ENCODE results near the gene LLGL2.
A peak's percentile ranks its signal among the peaks of the same experiment; 100 is the strongest.
"Not testable (repeated sequence)": the region's sequence is repeated elsewhere in the genome, so short reads cannot be mapped to it uniquely, and the experiment has no call there.

The LLGL2 gene

DNA sequence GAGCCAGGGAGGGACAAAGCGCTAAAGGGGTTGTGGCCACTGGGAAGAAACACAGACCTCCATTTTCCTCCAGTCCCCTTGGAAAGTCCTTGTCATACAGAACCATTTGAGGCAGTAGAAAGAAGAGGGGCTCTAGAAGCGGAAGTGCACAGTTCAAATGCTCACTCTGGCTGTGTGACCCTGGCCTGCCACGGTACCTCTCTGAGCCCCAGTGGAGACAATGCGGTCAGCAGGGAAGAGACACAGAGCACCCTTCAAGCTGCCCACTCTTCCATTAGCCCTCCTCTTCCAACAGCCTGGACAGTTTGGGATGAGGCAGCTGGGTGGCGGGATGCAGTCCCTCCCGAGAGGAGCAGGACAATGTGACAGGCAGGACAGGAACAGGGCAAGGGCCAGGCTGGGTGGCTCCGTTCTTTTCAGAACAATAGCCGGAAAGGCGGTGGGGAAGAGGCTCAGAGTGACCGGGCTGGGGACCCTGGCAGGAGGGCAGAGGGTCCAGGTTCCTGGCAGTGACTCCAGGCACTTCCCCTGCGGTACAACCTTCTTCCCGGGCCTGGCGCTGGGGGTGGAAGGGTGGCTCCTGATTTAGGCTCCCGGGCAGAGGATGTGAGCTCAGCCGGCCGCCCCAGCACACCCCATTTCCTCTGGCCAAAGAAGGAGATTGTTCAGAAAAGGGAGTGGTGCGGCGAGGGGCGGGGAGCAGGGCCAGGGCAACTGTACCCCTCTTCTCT is 15.8 kb upstream of the LLGL2 start:
- no peak for DNase-seq

DNA sequence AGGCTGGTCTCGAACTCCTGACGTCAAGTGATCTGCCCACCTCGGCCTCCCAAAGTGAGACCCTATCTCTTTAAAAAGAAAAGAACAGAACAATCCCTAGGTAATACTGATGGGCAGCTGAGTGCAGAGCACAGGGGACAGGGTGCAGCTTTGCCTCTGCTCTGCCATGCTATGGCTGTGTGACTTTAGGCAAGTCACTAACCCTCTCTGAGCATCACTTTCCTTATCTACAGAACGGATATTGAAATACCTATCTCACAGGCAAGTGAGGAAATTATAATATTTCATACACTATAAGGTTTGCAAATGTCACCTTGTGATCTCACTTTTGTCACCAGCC is 14.3 kb upstream of the LLGL2 start:
- no peak for DNase-seq

DNA sequence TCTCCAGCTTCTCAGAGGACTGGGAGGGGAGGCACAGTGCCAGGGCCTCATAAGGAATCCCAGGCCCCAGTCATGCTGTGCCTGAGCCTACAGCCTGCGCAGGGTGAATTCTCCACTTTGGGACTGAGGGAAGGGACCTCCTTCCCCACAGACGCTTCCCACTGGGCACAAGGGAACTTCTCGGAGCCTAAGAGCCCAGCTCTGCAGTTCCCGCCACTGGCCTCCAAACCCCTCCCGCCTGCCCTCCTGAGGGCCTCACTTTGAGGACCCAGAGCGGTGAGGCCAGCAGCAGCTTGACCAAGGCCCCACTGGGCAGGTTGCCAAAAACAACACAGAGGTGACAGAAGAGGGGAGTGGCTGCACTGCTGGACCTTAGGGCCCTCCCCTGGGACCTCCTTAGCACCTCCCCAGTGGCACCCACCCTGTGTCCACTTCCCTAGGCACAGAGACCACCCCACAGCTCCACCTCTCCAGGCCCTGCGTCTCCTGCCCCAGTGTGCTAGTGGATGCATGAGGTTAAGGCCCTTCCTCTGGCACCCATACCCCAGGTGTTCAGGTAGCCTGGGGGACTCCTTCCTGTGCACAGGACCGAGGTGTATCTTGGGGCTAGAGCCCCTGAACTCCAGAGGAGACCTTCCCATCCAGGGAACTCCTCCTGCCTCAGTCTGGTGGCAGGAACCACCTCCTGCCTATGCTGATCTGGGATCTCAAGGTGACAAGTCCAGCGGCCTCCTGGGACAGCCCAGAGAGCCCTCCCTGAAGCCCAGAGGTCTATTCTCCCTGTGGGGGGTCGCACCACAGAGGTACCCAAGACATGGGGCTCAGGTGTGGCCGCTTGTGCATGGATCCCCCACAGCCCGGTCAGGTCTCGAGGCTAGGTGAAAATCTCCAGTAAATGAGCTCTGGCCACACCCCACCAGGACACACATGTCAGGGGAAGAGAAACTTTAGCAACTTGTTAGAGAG is 13.6 kb upstream of the LLGL2 start:
- DNase-seq: no peak

DNA sequence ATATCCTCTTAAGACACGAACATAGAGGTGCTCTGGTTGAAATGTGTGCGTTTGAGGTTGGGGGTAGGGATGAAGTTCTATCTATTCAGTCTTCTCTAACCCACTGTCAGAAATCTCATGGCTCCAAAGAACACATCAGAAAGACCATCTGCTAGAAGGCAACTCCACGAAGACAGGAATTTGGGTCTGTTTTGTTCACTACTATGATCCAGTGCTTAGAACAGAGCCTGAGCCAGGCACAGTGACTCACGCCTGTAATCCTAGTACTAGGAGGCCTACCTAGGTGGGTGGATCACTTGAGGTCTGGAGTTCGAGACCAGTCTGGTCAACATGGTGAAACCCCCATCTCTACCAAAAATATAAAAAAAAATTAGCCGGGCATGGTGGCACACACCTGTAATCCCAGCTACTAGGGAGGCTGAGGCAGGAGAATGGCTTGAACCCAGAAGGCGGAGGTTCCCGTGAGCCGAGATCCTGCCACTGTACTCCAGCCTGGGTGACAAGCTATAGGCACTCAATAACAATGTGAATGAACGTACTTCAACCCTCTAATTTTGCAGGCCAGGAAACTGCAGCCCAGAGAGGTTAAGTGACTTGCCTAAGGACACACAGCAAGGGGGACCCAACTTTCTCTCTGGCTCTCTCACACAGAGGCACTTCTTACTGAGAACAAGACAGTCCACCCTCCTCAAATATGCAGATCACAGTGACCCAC is 12.4 kb upstream of the LLGL2 start:
- DNase-seq: no peak

DNA sequence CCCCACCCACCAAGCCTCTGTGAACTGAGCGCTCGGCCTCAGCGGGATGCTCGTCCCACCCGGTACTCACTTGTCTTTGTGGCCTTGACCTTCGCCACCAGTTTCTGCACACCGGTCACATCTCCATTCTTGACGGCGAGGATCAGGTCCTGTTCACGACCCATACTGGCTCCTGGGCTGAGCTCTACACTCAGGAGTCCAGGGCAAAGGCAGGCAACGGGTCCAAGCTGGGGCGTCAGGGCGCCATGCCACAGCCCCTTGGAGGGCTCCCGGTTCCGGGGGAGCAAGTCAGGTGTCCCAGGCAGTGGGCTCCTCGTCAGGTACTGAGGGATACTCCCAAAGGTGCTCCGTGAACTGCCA is 11.9 kb upstream of the LLGL2 start:
- DNase-seq: no peak

DNA sequence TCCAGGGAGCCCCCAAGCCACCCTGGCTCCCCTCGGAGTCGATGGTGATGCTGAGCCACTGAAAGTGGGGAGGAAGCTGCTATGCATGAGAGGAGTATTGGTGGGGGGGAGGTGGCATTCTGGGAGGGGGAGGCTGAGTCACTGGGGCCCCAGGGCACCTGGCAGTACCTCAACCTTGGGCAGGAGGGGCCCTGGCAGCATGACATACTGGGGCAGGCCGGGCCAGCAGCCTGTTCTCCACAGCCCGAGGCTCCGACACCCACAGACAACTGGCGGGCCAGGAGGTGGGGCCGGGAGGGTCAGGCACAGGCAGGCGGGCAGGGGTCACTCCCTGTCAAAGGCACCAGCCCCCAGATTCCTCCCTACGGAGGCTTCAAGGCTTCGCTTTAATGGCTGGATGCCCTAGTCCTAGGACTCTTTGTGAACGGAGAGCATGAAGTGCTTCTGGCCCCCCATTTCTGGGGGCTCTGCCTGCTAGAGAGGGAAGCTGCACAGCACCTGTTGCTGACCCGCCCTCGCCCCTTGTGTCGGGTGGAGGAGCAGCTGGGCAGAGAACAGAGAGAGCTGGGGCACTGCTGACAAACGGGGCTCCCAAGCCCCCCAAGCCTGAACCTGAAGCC is 11.1 kb upstream of the LLGL2 start:
- DNase-seq: no peak

DNA sequence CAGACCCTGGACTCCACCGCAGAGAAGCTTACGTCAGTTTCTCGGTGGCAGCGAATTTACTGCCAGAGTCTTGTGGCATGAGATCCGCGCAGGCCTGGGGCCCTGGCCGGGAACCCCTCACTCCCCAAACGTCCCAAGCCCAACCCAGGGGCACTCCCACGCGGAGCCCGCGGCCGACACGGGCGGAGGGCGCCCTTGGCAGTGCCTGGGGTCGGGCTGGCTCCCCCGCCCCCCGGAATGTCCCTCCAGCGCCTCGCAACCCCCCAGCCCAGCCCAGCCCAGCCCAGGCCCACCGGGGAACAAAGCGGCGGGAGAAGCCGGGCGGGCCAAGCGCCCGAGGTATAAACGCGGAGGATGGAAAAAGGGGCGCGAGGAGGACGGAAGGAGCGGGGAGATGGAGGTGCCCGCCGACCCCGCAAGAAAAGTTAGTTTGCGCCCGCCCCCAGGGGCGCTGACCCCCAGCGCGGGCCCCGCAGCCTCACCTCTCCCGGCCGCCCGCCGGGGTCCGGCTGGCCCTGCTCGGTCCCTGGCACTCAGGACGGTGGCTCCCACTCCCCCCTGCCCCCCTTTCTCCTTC is 10.5 kb upstream of the LLGL2 start:
- DNase-seq: no peak

DNA sequence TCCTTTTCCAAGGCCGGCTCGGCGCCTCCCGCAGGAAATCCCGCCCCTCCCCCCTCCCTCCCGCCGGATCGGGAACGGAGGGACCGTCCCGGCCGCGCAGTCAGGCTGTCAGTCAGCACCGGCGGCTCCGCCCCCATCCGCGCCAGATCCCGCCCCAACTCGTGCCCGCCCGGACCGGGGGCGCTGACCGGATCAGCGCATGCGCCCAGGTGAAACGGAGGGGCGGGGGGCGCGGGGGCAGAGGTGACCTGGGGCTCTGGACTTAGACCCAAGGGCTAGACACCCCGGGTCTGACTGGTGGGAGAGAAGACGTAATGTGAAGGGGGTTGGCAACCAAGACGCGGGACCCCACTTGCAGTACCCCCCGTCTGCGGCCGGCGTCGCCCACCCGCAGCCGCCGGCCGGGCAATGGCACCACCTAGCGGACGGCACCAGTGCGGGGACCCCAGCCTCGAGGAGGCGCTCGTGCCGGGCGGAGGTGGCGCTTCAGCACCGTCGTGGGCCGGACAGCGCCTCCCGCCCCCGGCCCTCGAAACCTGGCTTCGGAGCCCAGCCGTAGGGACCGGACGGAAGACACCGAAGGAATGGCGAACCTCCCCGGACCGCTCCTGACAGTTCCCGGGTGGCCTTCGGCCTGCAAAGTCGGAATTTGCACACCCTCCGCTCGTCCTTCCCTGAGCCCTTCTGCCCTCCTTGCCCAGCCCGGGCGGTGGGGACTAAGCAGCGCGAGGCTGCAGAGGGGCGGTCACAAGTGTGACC is 9.8 kb upstream of the LLGL2 start, which contains the start of gene CASKIN2:
TSS of gene CASKIN2 (minus strand) at position 42 of the 759 bp plus-strand sequence. CDS start 1,733 bp downstream, outside the sequence.
- DNase-seq: peak; percentile 90

DNA sequence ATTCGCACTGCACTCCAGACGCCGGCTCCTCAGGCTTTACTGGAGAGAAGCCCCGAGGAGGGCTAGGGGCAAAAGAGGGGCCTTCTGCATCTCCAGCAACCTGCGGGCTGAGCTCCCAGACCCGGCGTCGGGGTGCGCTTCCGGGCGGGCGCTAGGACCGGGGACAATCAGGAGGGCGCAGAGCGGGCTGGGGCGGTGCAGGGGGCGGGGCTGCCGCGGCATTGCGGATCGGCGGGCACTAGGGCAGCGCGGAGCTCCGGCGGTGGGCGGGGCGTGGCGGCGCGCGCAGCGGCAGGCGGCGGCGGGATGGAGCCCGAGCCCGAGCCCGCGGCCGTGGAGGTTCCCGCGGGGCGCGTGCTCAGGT is 9.3 kb upstream of the LLGL2 start, which contains the start of gene TSEN54:
TSS of gene TSEN54 (plus strand) at position 274 of the 364 bp plus-strand sequence. CDS start at position 307, 33 bp downstream.
- peak; percentile 79 for DNase-seq

DNA sequence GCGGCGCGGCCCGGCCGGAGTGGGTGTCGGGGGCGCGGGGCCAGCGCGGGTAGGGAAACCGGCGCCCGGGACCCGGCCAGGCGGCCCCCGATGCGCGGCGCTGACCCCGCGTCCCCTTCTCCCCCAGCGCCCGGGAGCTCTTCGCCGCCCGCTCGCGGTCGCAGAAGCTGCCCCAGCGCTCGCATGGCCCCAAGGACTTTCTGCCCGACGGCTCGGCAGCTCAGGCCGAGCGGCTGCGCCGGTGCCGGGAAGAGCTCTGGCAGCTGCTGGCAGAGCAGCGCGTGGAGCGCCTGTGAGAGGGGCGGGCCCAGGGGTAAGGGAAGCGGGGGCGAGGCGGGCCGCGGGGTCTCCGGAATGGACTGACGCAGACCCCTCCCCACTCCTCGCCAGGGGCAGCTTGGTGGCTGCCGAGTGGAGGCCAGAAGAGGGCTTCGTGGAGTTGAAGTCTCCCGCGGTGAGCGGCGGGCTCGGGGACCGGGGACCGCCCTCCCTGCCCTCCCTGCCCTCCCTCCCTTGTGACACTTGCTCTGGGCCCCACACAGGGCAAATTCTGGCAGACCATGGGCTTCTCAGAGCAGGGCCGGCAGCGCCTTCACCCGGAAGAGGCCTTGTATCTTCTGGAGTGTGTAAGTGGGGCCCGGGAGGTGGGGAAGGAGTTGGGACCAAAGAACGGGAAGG is 8.7 kb upstream of the LLGL2 start:
- DNase-seq: no peak

DNA sequence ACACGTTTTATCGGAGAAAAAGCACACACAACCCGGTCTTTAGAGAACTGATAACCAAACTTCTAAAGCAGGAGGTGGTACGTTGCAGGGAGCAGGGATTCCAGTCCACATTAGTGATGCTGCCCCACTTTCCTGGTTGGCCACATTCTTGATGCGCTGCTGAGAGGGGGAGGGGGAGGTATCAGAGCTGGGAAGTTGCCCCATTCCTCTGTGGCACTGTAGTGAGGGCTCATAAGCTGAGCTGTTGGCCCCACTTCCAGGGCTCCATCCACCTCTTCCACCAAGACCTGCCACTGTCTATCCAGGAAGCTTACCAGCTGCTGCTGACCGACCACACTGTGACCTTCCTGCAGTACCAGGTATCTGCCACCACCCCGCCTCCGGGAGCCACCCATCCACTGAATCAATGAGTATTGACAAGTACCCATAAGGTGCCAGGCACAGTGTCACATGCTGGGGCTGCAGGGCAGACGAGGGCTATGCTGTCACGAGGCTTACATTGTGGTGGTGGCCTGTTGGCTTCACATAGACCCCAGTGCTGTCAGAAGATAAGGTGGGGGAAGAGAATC is 8.1 kb upstream of the LLGL2 start:
- no peak for DNase-seq

DNA sequence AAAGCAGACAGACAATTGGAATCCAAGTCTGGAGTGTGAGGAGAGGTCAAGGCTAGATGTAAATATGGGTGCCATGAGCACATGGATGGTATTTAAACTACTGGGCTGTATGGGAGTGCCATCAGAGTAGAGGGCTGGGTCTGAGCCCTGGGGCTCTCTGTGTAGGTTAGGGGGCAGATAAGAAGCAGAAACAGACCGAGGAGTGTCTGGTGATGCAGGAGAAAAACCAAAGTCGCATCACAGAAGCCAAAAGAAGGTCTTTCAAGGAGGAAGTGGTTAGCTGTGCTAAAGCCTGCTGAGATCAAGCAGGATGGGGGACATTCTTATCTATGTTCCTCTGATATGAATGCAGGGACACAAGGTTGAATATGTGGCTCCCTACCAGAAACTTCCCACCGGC is 7.3 kb upstream of the LLGL2 start:
- DNase-seq: no peak

DNA sequence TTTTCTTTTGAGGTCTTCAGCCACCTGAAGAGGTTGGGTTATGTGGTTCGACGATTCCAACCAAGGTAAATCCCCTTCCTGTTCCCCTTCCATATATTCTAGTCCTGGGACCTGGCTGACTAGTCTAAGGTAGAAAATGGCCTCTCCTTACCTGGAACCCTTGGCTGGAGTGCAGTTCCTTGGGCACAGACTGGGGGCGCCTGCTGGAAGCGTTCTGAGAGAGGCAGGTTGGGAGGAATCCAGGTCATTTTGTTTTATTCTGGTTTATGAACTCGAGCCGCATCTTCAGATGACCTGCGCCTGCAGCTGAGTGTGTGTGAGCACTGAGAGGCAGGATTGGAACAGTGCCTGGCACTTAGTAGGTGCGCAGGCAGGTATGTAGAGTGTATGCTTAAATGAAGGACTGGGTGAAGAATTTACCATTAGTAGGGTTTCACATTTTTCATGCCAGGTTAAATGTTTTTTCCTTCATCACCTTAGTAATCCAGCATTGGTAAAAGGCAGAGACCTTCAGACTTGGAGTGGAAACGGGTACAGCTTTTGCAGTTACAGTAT is 6.4 kb upstream of the LLGL2 start:
- no peak for DNase-seq

DNA sequence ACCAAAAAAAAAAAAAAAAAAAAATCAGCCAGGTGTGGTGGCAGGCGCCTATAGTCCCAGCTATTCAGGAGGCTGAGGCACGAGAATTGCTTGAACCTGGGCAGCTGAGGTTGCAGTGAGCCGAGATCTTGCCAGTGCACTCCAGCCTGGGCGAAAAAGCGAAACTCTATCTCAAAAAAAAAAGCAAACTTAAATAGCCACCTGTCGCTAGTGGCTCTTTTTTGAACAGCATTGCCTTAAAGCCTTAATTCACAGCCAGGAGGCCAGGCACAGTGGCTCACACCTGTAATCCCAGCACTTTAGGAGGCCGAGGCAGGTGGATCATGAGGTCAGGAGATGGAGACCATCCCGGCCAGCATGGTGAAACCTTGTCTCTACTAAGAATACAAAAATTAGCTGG is 5.1 kb upstream of the LLGL2 start:
- DNase-seq: not testable (repeated sequence)

DNA sequence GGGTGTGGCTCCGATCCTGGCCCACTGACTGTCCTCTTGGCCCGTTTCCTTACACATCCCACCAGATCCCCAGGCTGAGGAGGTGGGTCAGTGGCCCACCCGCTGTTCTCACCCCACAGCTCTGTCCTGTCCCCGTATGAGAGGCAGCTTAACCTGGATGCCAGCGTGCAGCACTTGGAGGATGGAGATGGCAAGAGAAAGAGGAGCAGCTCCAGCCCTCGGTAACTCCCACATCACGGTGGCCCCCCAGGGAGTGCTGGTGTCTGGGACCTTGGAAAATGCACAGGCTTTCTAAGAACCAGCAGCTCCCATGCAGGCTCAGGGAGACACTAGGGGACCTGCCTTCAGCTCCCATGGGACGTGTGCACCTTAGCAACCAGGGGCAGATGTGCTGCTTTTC is 4.2 kb upstream of the LLGL2 start:
- DNase-seq: no peak

DNA sequence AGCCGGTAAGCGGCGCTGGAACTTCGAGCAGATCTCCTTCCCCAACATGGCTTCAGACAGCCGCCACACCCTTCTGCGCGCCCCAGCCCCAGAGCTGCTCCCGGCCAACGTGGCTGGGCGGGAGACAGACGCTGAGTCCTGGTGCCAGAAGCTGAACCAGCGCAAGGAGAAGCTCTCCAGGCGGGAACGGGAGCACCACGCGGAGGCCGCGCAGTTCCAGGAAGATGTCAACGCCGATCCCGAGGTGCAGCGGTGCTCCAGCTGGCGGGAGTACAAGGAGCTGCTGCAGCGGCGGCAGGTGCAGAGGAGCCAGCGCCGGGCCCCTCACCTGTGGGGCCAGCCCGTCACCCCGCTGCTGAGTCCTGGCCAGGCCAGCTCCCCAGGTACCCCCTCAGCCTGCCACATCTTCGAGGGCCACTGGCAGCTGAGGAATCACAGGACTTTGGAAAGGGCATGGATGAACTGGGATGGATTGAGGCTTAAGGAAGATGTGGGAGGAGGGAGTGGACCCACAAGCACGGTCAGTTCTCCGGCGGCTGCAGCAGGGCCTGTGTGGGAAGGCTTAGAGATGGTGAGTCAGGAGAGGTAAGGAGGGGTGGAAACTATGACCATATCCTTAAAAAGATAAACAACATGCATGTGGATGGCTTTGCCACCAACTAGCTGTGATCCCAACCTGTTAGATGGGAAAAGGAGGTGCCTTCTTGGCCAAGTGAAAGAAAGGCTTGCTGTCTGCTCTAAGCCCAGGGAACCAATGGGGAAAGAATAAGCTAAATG is 3.4 kb upstream of the LLGL2 start:
- no peak for DNase-seq

DNA sequence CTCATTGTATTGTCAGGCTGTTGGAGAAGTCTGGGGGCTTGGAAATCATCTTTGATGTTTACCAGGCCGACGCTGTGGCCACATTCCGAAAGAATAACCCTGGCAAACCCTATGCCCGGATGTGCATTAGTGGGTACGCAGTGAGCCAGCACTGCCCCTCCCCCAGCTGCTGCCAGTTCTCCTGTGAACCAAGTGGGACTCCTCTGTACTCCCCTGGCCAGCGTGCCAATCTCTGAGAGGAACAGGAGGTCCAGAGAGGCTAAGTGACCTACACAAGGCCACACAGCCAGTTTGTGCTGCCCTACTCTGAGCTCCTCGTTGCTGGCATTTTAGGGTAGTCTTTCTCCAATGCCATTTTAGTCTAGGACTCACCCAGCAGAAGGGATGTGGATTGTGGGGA is 1.9 kb upstream of the LLGL2 start:
- no peak for DNase-seq

DNA sequence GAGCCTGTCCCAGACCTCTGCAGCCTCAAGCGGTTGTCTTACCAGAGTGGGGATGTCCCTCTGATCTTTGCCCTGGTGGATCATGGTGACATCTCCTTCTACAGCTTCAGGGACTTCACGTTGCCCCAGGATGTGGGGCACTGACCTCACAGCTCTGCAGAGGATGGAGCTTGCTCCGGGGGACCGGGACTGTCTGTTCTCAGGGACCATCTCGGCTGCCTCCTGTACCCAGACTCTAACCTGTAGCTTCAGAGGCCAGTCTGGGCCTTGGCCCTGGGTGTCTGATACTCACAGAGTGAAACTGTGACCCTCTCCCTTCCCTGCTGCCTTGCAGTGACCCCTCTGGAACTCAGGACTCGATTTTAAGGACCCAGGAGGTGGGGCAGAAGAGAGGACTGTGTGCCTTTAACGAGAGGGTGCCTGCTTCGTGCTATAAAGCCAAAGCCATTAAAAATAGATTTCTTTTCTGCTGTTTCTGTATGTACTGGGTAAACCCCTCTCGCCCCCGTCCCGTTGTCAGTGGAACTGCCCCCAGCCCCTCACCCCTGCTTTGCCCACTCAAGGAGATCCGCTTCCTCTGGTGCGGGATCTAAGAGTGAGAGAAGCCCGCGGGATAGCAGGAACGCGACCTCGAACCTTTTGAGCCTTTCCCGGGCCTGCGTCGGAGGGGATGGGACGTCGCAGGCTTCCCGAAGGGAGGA is 1.1 kb upstream of the LLGL2 start:
- DNase-seq: no peak

All from NCI-H526 treated with DMSO at 0.1 percent for 48 hours (cell line).